Fibroblast of pulmonary artery (primary cell): ENCODE data around the gene SOS2.

Experiments
- DNase-seq: peaks from one replicate; pipeline ENCODE4 v3.0.0-alpha.2; 2010; ENCODE audit warnings: low read depth
- H3K4me3 ChIP-seq: replicated peaks from 2 replicates; pipeline ENCODE4 v1.5.1; 2011; ENCODE audit warnings: low read depth, mild to moderate bottlenecking, control low read depth, low read length, moderate library complexity
- TF ChIP-seq, protein P1 (sequence below): IDR thresholded peaks from 2 replicates; pipeline ENCODE4 v1.5.1; 2011; ENCODE audit warnings: mild to moderate bottlenecking, control low read depth, low read length, inconsistent platforms; ENCODE audit errors: missing control alignments

The SOS2 gene

DNA sequence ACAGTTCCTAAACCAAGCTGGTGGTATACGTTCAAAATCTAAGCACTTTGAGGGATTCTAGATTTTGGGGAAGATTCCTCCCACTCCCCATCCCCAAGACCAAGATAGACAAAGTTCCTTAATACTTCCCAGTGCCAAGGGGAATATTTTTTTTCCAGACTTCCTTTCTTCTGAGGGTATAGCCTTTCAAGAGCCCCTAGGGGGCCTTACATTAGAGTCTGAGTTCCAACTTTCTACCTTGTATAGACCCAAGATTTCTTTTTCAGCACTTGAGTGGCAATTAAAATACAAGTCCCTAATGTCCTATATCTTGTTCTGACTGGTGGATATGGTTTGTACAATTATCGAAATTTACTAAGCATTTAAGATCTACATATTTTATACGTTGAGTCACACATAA is 28.7 kb upstream of the SOS2 start:
- TF ChIP-seq, protein P1, sequence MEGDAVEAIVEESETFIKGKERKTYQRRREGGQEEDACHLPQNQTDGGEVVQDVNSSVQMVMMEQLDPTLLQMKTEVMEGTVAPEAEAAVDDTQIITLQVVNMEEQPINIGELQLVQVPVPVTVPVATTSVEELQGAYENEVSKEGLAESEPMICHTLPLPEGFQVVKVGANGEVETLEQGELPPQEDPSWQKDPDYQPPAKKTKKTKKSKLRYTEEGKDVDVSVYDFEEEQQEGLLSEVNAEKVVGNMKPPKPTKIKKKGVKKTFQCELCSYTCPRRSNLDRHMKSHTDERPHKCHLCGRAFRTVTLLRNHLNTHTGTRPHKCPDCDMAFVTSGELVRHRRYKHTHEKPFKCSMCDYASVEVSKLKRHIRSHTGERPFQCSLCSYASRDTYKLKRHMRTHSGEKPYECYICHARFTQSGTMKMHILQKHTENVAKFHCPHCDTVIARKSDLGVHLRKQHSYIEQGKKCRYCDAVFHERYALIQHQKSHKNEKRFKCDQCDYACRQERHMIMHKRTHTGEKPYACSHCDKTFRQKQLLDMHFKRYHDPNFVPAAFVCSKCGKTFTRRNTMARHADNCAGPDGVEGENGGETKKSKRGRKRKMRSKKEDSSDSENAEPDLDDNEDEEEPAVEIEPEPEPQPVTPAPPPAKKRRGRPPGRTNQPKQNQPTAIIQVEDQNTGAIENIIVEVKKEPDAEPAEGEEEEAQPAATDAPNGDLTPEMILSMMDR = no peak
- no peak for DNase-seq
- H3K4me3 ChIP-seq = no peak overlapping the region

GRCh38 chr14:50257732-50258131 is 26.4 kb upstream of the SOS2 start:
- no peak for DNase-seq
- TF ChIP-seq, protein P1 = no peak
- H3K4me3 ChIP-seq = no peak overlapping the region

- no peak overlapping the region for H3K4me3 ChIP-seq
- no peak for DNase-seq
Observed at GRCh38 chr14:50254248-50254647, 22.9 kb upstream of the SOS2 start.

GRCh38 chr14:50249136-50249775 is 17.9 kb upstream of the SOS2 start:
- DNase-seq = peak; percentile 16
- no peak overlapping the region for H3K4me3 ChIP-seq
- TF ChIP-seq, protein P1 = no peak

More at GRCh38 chr14:50254248-50254647, 22.9 kb upstream of the SOS2 start:
- TF ChIP-seq, protein P1 = no peak

DNA sequence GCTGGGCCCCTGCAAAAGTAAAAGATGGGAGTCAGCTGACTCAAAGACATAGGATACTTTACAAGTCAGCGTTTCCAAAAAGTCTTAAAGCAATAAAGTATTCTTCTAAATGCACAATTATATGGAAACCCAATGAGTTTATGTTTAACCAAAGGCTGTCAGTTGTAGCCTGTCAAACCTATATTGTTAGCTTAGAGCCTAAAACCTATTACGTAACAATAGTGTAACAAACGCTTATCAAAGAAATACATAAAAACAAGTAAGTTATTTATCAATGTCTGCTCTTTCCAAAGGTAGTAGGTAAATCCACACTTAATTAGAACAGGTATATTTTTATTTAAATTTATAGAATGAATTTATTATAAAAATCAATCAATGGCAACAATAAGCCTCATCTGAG is 15.9 kb upstream of the SOS2 start:
- TF ChIP-seq, protein P1 = no peak
- DNase-seq = no peak
- H3K4me3 ChIP-seq = no peak overlapping the region

DNA sequence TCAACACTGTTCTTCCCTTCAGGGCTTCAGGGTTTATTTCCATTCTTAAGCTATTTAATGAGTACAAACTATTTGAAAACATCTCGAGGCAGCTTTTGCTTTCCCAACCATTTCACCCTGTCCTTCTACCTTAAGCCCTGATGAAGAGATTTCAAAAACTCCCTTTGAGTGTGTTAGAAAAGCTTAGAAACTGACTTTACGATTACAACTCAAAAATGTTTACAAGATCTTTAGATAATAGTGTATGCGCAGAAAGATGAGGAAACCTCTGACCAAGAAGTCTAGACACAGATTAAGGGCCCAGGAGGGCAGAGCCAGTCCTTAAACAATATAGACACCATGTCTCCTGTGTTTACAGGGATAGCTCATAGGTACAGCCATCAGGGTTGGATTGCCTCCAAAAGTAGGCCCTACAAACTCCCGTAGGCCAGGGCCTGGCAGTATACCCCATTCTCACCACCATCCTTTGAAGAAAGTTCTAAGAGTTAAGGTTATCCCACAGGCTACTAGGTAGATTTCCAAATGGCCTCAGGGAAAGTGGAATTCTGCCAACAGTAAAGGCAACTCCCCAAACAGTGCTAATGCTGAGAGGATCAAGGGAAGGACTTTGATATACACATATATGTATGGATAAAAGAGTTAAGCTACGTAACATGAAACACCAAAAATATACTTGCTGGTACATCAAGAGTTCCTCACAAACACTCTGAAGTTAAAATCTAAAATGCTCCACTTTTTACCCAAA is 11.4 kb upstream of the SOS2 start:
- TF ChIP-seq, protein P1 = no peak
- no peak overlapping the region for H3K4me3 ChIP-seq
- no peak for DNase-seq
